Central memory CD8-positive, alpha-beta T cell (primary cell): ENCODE data around the gene TXLNG.

Experiments used
- ATAC-seq: fragments of 150-1000 bp; cut with Tn5 transposase; replicated peaks from 2 replicates; pipeline ENCODE4 v1.10.0; 2022; ENCODE audit warnings: mild to moderate bottlenecking, moderate FRiP score, moderate number of reproducible peaks; ENCODE audit not compliant: poor library complexity, severe bottlenecking; ENCODE audit errors: extremely low read depth
- DNase-seq, 2 donors: peaks; one replicate each; pipeline ENCODE4 v3.0.0; 2021; ENCODE audit warnings: low spot score in 2 of 2
- H3K27ac Mint-ChIP-seq: one replicate; pipeline ENCODE4 v1.8.0; 2022; ENCODE audit warnings: low read depth, mild to moderate bottlenecking, moderate library complexity, mixed read lengths
- H3K27me3 Mint-ChIP-seq: one replicate; pipeline ENCODE4 v1.8.0; 2022; ENCODE audit warnings: mixed read lengths
- H3K36me3 Mint-ChIP-seq: one replicate; pipeline ENCODE4 v1.8.0; 2022; ENCODE audit warnings: mild to moderate bottlenecking, moderate library complexity, mixed read lengths; ENCODE audit not compliant: insufficient read depth
- H3K4me1 Mint-ChIP-seq: one replicate; pipeline ENCODE4 v1.8.0; 2022; ENCODE audit warnings: mixed read lengths
- H3K4me3 Mint-ChIP-seq: one replicate; pipeline ENCODE4 v1.8.0; 2022; ENCODE audit warnings: mild to moderate bottlenecking, moderate library complexity, mixed read lengths
- H3K9me3 Mint-ChIP-seq: one replicate; pipeline ENCODE4 v1.8.0; 2022; ENCODE audit warnings: mixed read lengths

The TXLNG gene

GRCh38 chrX:16870862-16871815, 84.9 kb downstream of the TXLNG start:
- DNase-seq (no peak), ATAC-seq (no peak)
- Mint-ChIP-seq H3K9me3 (no peaks in the 10 kb centered on the region), H3K27ac (peak overlapping the region; percentile 99), H3K4me3 (peak overlapping the region; percentile 99), H3K27me3 (no peaks in the 10 kb centered on the region), H3K36me3 (peaks cover 8% of the 10 kb centered on the region), H3K4me1 (peaks cover 9% of the 10 kb centered on the region)

- Mint-ChIP-seq H3K4me3 (no peak overlapping the region), H3K9me3 (no peaks in the 10 kb centered on the region), H3K27ac (no peak overlapping the region), H3K36me3 (peaks cover 8% of the 10 kb centered on the region), H3K4me1 (peaks cover 9% of the 10 kb centered on the region), H3K27me3 (no peaks in the 10 kb centered on the region)
- no peak for DNase-seq
- ATAC-seq: no peak
These were observed 86.8 kb downstream of the TXLNG start for GRCh38 chrX:16873106-16873505.

- Mint-ChIP-seq H3K4me3 (no peak overlapping the region), H3K4me1 (no peaks in the 10 kb centered on the region), H3K27me3 (no peaks in the 10 kb centered on the region), H3K27ac (no peak overlapping the region), H3K36me3 (peaks cover 5% of the 10 kb centered on the region), H3K9me3 (no peaks in the 10 kb centered on the region)
- DNase-seq (no peak), ATAC-seq (no peak)
These were observed 88.3 kb downstream of the TXLNG start for GRCh38 chrX:16874458-16875095.

GRCh38 chrX:16876696-16877095, 90.4 kb downstream of the TXLNG start:
- no peaks in the 10 kb centered on the region for H3K36me3 Mint-ChIP-seq
- ATAC-seq: no peak
- H3K27me3 Mint-ChIP-seq: no peaks in the 10 kb centered on the region
- no peak for DNase-seq
- H3K4me1 Mint-ChIP-seq: no peaks in the 10 kb centered on the region
- H3K9me3 Mint-ChIP-seq: no peaks in the 10 kb centered on the region
- H3K27ac Mint-ChIP-seq: no peak overlapping the region
- H3K4me3 Mint-ChIP-seq: no peak overlapping the region

- Mint-ChIP-seq H3K27me3 (no peaks in the 10 kb centered on the region), H3K4me3 (peak overlapping the region; percentile 75), H3K9me3 (no peaks in the 10 kb centered on the region), H3K4me1 (no peaks in the 10 kb centered on the region), H3K27ac (peak overlapping the region; percentile 29), H3K36me3 (no peaks in the 10 kb centered on the region)
- ATAC-seq (peak; percentile 15), DNase-seq (no peak)
These were observed 95.9 kb downstream of the TXLNG start for GRCh38 chrX:16882169-16882568.

GRCh38 chrX:16882702-16883486, 96.6 kb downstream of the TXLNG start:
- Mint-ChIP-seq H3K4me1 (no peaks in the 10 kb centered on the region), H3K4me3 (peak overlapping the region; percentile 75), H3K27me3 (no peaks in the 10 kb centered on the region), H3K36me3 (no peaks in the 10 kb centered on the region), H3K27ac (peak overlapping the region; percentile 29), H3K9me3 (no peaks in the 10 kb centered on the region)
- peak; percentile 80 for ATAC-seq
- DNase-seq: peak; percentile 37 to 47

DNA sequence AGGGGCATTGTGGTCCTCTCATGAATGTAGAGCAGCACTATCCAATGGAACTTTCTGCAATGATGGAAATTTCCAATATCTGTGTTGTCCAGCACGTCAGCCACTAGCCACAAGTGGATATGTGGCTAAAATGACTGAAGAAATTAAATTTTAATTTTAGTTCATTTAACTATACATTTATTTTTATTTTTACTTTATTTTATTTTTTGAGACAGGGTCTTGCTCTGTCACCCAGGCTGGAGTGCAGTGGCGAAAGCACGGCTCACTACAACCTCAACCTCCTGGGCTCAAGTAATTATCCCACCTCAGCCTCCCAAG, 97.2 kb downstream of the TXLNG start:
- ATAC-seq: no peak
- peak overlapping the region; percentile 75 for H3K4me3 Mint-ChIP-seq
- no peaks in the 10 kb centered on the region for H3K9me3 Mint-ChIP-seq

DNA sequence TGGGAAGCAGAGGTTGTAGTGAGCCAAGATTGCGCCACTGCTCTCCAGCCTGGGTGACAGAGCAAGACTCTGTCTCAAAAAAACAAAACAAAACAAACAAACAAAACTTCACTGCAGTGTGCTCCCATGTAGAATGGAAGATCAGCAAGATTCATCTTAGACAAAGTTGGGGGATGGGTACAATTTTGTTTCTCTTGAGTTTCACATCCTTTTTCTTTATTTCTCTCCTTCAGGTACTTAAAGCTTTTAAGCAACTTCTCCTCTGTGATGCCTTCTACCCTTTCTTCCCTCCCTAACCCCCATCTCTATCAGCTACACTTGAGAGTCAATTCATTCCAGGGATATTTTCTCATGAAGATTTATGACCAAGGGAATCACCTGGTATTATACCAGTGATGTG, 99.4 kb downstream of the TXLNG start:
- no peak for ATAC-seq
- DNase-seq: no peak
- Mint-ChIP-seq H3K9me3 (no peaks in the 10 kb centered on the region), H3K27me3 (no peaks in the 10 kb centered on the region), H3K4me3 (no peak overlapping the region), H3K4me1 (peaks cover 7% of the 10 kb centered on the region), H3K27ac (no peak overlapping the region), H3K36me3 (peaks cover 3% of the 10 kb centered on the region)

More for the DNA sequence above, 97.2 kb downstream of the TXLNG start:
- Mint-ChIP-seq H3K27me3 (no peaks in the 10 kb centered on the region), H3K4me1 (no peaks in the 10 kb centered on the region), H3K36me3 (no peaks in the 10 kb centered on the region), H3K27ac (no peak overlapping the region)
- no peak for DNase-seq

GRCh38 chrX:16892504-16893362, 106.5 kb downstream of the TXLNG start:
- H3K27me3 Mint-ChIP-seq: peaks cover 10% of the 10 kb centered on the region
- ATAC-seq (peak; percentile 12), DNase-seq (peak in 1 of 2 donors; percentile 16)
- peaks cover 12% of the 10 kb centered on the region for H3K4me1 Mint-ChIP-seq
- no peaks in the 10 kb centered on the region for H3K9me3 Mint-ChIP-seq
- H3K4me3 Mint-ChIP-seq: no peak overlapping the region
- H3K27ac Mint-ChIP-seq: no peak overlapping the region
- H3K36me3 Mint-ChIP-seq: peaks cover 3% of the 10 kb centered on the region
